HepG2 (cell line): ENCODE results near the gene VPS26A. TPM values are rescaled to one million over a fixed set of nuclear protein-coding genes. Genes with fewer than 3 reads are reported as not detected.

Source experiments
- AHR ChIP-seq: IDR thresholded peaks from 2 replicates; pipeline ENCODE4 v1.6.1; 2018; ENCODE audit warnings: missing genetic modification reagents, missing compliant biosample characterization
- ATM ChIP-seq: fragments of 450-650 bp; IDR thresholded peaks from 2 replicates; pipeline ENCODE4 v1.7.1; 2017; ENCODE audit warnings: mild to moderate bottlenecking, borderline replicate concordance
- KLF16 ChIP-seq, 2 experiments: sonication (generic) in 1 of 2; formaldehyde crosslinking in 1 of 2; IDR thresholded peaks; 2 replicates each; pipeline versions ENCODE4 v1.6.1 to v1.8.0; 2016 to 2023; ENCODE audit warnings: missing genetic modification reagents in 2 of 2, missing compliant biosample characterization in 1 of 2
- MED13 ChIP-seq: sonication (generic); formaldehyde crosslinking; IDR thresholded peaks from 2 replicates; pipeline ENCODE4 v1.5.0; 2020; ENCODE audit warnings: missing genetic modification reagents
- PRPF4 ChIP-seq: fragments of 200-400 bp; formaldehyde crosslinking; IDR thresholded peaks from 2 replicates; pipeline ENCODE4 v1.6.1; 2016; ENCODE audit warnings: low read length, low read depth; ENCODE audit not compliant: poor library complexity, severe bottlenecking
- RELA ChIP-seq: sonication (generic); formaldehyde crosslinking; IDR thresholded peaks from 2 replicates; pipeline ENCODE4 v1.4.0; 2020; ENCODE audit warnings: missing genetic modification reagents
- REXO4 ChIP-seq: sonication (generic); formaldehyde crosslinking; IDR thresholded peaks from 2 replicates; pipeline ENCODE4 v1.8.0; 2022; ENCODE audit warnings: missing genetic modification reagents, mild to moderate bottlenecking, borderline replicate concordance
- RORA ChIP-seq: sonication (generic); formaldehyde crosslinking; IDR thresholded peaks from 2 replicates; pipeline ENCODE4 v1.5.0; 2020; ENCODE audit warnings: mild to moderate bottlenecking, missing genetic modification reagents, moderate library complexity
- ZBTB7B ChIP-seq: sonication (generic); formaldehyde crosslinking; IDR thresholded peaks from 2 replicates; pipeline ENCODE4 v1.4.0; 2020; ENCODE audit warnings: missing genetic modification reagents
- ZBTB8A ChIP-seq: sonication (generic); formaldehyde crosslinking; IDR thresholded peaks from 2 replicates; pipeline ENCODE4 v1.4.0; 2020; ENCODE audit warnings: mild to moderate bottlenecking, low read depth, missing genetic modification reagents, borderline replicate concordance
- ZKSCAN5 ChIP-seq: sonication (generic); formaldehyde crosslinking; IDR thresholded peaks from 2 replicates; pipeline ENCODE4 v1.5.1; 2020; ENCODE audit warnings: mild to moderate bottlenecking, missing genetic modification reagents
- ZNF136 ChIP-seq: sonication (generic); formaldehyde crosslinking; IDR thresholded peaks from 2 replicates; pipeline ENCODE4 v1.8.1; 2022; ENCODE audit warnings: low read depth, mild to moderate bottlenecking, moderate library complexity, missing genetic modification reagents
- ZNF431 ChIP-seq: sonication (generic); formaldehyde crosslinking; IDR thresholded peaks from 2 replicates; pipeline ENCODE4 v1.9.0; 2022; ENCODE audit warnings: missing genetic modification reagents, low read depth, mild to moderate bottlenecking, borderline replicate concordance
- ZNF660 ChIP-seq: sonication (generic); formaldehyde crosslinking; IDR thresholded peaks from 2 replicates; pipeline ENCODE4 v1.5.1; 2020; ENCODE audit warnings: mild to moderate bottlenecking, low read depth, missing genetic modification reagents, borderline replicate concordance
- ZNF792 ChIP-seq: IDR thresholded peaks from 2 replicates; pipeline ENCODE4 v1.6.1; 2016
- ZSCAN29 ChIP-seq: sonication (generic); formaldehyde crosslinking; conservative IDR thresholded peaks from 2 replicates; pipeline ENCODE4 v1.4.0; 2020; ENCODE audit warnings: mild to moderate bottlenecking, missing genetic modification reagents
- polyA plus RNA-seq, 8 experiments: library from polyadenylated mRNA; depleted of rRNA in 3 of 8; stranded (reverse) in 7 of 8; unstranded in 1 of 8; fragments of >200 nt; fragmentation: Illumina TruSeq in 4 of 8; extraction: Trizol in 4 of 8; gene quantifications; 2 replicates each; pipeline versions ENCODE4 v1.2.1 to v1.2.3, GENCODE V29; 2011 to 2016; ENCODE audit warnings: low read depth in 4 of 8, missing spikeins in 1 of 8, mixed read lengths in 1 of 8; ENCODE audit not compliant: insufficient read depth in 1 of 8
- total RNA-seq, 5 experiments: library from RNA; depleted of rRNA; stranded (reverse); fragments of >200 nt; fragmentation: Illumina TruSeq; extraction: Trizol; gene quantifications; 2 replicates each; pipeline ENCODE4 v1.2.3, GENCODE V29; 2016; ENCODE audit warnings: low read depth in 1 of 5
- TF ChIP-seq, protein P1 (sequence below): sonication (generic); formaldehyde crosslinking; conservative IDR thresholded peaks from 2 replicates; pipeline ENCODE4 v1.8.0; 2022; ENCODE audit warnings: mild to moderate bottlenecking, moderate library complexity, missing genetic modification reagents
- TF ChIP-seq, protein P2 (sequence below): sonication (generic); formaldehyde crosslinking; IDR thresholded peaks from 2 replicates; pipeline ENCODE4 v1.5.0; 2020; ENCODE audit warnings: mild to moderate bottlenecking, low read depth, missing genetic modification reagents, borderline replicate concordance
- TF ChIP-seq, protein P3 (sequence below): sonication (generic); formaldehyde crosslinking; IDR thresholded peaks from 2 replicates; pipeline ENCODE4 v1.5.1; 2020; ENCODE audit warnings: mild to moderate bottlenecking, missing genetic modification reagents, moderate library complexity
- TF ChIP-seq, protein P4 (sequence below): sonication (generic); formaldehyde crosslinking; IDR thresholded peaks from 2 replicates; pipeline ENCODE4 v1.5.0; 2020; ENCODE audit warnings: missing genetic modification reagents

Gene VPS26A
- total and polyA plus RNA-seq, 2 of the 13 experiments (the other 11 are each of a cell fraction or from before 2014, with no cell fraction given) = 12.9 to 32.6 TPM

DNA sequence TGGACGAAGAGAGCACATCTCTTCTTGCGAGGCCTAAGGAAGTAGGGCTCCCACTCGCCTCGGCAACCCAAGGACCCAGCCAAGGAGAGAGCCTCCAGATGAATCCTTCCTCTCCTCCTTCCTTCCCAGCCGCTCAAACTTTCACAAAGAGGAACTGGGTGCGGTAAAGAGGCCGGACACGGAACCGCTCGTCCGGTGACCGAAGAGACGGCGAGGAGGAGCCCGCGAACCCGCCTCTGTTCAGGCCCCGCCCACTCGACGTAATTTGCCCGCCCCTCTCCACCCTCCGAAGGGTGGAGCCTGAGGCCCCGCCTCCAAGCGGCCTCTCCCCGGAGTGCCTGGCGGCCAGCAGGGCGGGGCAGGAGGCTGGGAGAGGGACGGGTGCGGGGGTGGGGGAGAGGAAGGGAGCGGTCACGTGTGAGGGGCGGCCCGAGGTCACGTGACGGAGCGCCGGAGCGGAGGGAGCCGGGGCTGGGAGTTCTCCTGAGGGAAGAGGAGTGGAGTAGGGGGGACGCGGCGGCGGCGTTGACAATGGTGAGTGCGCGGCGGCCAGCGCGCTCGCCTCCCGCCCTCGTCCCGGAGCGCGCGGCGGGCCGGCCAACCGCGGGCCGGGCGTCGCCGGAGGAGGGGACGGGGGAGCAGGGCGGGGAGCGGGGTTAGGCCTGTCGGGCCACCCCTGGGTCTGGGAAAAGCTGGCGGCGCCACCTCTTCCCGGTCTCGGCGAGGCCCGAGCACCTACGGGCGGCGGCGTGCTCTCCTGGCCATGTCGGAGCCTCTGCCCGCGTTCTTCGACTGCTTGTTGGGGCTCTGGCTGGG, at the start of gene VPS26A (continued):
- no peak for TF ChIP-seq ZBTB8A (CRISPR knock-in tag)
- TF ChIP-seq REXO4 (CRISPR knock-in tag) = no peak
- peak; percentile 47; the same call in 1 of the 2 replicates for TF ChIP-seq ZNF792 (CRISPR knock-in tag)
- TF ChIP-seq, protein P1, sequence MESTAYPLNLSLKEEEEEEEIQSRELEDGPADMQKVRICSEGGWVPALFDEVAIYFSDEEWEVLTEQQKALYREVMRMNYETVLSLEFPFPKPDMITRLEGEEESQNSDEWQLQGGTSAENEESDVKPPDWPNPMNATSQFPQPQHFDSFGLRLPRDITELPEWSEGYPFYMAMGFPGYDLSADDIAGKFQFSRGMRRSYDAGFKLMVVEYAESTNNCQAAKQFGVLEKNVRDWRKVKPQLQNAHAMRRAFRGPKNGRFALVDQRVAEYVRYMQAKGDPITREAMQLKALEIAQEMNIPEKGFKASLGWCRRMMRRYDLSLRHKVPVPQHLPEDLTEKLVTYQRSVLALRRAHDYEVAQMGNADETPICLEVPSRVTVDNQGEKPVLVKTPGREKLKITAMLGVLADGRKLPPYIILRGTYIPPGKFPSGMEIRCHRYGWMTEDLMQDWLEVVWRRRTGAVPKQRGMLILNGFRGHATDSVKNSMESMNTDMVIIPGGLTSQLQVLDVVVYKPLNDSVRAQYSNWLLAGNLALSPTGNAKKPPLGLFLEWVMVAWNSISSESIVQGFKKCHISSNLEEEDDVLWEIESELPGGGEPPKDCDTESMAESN (CRISPR knock-in tag) = peak; percentile 31; the same call in 1 of the 2 replicates
- no peak for TF ChIP-seq RORA (CRISPR knock-in tag)
- no peak for TF ChIP-seq ZNF136 (CRISPR knock-in tag)
- TF ChIP-seq, protein P2, sequence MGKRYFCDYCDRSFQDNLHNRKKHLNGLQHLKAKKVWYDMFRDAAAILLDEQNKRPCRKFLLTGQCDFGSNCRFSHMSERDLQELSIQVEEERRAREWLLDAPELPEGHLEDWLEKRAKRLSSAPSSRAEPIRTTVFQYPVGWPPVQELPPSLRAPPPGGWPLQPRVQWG = no peak
- TF ChIP-seq ZNF431 (CRISPR knock-in tag) = 0 out of 2 replicates have a peak, but pooled peaks have one; percentile 14
- TF ChIP-seq, protein P3, sequence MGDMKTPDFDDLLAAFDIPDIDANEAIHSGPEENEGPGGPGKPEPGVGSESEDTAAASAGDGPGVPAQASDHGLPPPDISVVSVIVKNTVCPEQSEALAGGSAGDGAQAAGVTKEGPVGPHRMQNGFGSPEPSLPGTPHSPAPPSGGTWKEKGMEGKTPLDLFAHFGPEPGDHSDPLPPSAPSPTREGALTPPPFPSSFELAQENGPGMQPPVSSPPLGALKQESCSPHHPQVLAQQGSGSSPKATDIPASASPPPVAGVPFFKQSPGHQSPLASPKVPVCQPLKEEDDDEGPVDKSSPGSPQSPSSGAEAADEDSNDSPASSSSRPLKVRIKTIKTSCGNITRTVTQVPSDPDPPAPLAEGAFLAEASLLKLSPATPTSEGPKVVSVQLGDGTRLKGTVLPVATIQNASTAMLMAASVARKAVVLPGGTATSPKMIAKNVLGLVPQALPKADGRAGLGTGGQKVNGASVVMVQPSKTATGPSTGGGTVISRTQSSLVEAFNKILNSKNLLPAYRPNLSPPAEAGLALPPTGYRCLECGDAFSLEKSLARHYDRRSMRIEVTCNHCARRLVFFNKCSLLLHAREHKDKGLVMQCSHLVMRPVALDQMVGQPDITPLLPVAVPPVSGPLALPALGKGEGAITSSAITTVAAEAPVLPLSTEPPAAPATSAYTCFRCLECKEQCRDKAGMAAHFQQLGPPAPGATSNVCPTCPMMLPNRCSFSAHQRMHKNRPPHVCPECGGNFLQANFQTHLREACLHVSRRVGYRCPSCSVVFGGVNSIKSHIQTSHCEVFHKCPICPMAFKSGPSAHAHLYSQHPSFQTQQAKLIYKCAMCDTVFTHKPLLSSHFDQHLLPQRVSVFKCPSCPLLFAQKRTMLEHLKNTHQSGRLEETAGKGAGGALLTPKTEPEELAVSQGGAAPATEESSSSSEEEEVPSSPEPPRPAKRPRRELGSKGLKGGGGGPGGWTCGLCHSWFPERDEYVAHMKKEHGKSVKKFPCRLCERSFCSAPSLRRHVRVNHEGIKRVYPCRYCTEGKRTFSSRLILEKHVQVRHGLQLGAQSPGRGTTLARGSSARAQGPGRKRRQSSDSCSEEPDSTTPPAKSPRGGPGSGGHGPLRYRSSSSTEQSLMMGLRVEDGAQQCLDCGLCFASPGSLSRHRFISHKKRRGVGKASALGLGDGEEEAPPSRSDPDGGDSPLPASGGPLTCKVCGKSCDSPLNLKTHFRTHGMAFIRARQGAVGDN (CRISPR knock-in tag) = peak; percentile 82
- no peak for TF ChIP-seq MED13 (CRISPR knock-in tag)
- TF ChIP-seq ZSCAN29 = 0 out of 2 replicates have a peak, but pooled peaks have one; percentile 12
- TF ChIP-seq ZNF660 (CRISPR knock-in tag) = no peak
- TF ChIP-seq AHR (CRISPR knock-in tag) = no peak
- TF ChIP-seq PRPF4 = no peak
- no peak for TF ChIP-seq ZBTB7B
- no peak for TF ChIP-seq RELA (CRISPR knock-in tag)
- no peak for TF ChIP-seq ZKSCAN5 (CRISPR knock-in tag)
- TF ChIP-seq KLF16 (CRISPR knock-in tag; IDR thresholded peaks at IDR 0.05) = peak in 1 of 2 experiments; percentile 6; a peak in 2 of 4 replicates
- no peak for TF ChIP-seq ATM
- TF ChIP-seq, protein P4, sequence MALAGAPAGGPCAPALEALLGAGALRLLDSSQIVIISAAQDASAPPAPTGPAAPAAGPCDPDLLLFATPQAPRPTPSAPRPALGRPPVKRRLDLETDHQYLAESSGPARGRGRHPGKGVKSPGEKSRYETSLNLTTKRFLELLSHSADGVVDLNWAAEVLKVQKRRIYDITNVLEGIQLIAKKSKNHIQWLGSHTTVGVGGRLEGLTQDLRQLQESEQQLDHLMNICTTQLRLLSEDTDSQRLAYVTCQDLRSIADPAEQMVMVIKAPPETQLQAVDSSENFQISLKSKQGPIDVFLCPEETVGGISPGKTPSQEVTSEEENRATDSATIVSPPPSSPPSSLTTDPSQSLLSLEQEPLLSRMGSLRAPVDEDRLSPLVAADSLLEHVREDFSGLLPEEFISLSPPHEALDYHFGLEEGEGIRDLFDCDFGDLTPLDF (CRISPR knock-in tag) = no peak
